Suprapubic skin (tissue), 3 donors: ENCODE measurements around the gene COX7A1.

Source experiments
- CTCF ChIP-seq, 2 donors: fragments of 200-600 bp in 1 of 2; fragments of 450-650 bp in 1 of 2; sonication (generic) in 1 of 2; IDR thresholded peaks; one replicate each; pipeline ENCODE4 v1.5.1; 2016 to 2019; ENCODE audit warnings: antibody characterized with exemption in 2 of 2, mild to moderate bottlenecking in 1 of 2, moderate library complexity in 1 of 2
- POLR2A ChIP-seq, 2 donors: fragments of 450-650 bp; IDR thresholded peaks; one replicate each; pipeline ENCODE4 v1.6.1; 2017; ENCODE audit warnings: antibody characterized with exemption in 2 of 2, mild to moderate bottlenecking in 2 of 2, moderate library complexity in 2 of 2

GRCh38 chr19:36183245-36183628, 31.0 kb upstream of the COX7A1 start:
- TF ChIP-seq CTCF (IDR thresholded peaks at IDR 0.05) = no peak
- no peak for TF ChIP-seq POLR2A (IDR thresholded peaks at IDR 0.05)
